HEK293 (cell line): Measurements from ENCODE around the gene MDGA2.

Experiments used
- CTCF ChIA-PET: fragments of 350-600 bp; formaldehyde crosslinking; extraction: SDS; loops from one replicate; lab custom pipeline; 2021; ENCODE audit warnings: antibody characterized with exemption; lab: Yijun Ruan, JAX
- POLR2A ChIA-PET: fragments of 300-600 bp; formaldehyde crosslinking; extraction: SDS; loops from one replicate; lab custom pipeline; 2020; ENCODE audit warnings: antibody characterized with exemption, inconsistent platforms; lab: Yijun Ruan, JAX
- H3K27ac ChIP-seq: fragments of 200-500 bp; sonication (Bioruptor generic); 2 replicates; pipeline ENCODE4 v1.5.1; 2014; ENCODE audit warnings: low read depth, low read length, control low read depth, inconsistent platforms; ENCODE audit errors: extremely low read depth
- H3K36me3 ChIP-seq, 2 experiments: fragments of 200-500 bp in 1 of 2; sonication (Bioruptor generic) in 1 of 2; 1 replicate in 1 of 2; 2 replicates in 1 of 2; pipeline ENCODE4 v1.5.1; 2014 to 2017; ENCODE audit warnings: inconsistent platforms in 2 of 2, low read length in 2 of 2; ENCODE audit not compliant: control insufficient read depth in 2 of 2, insufficient read depth in 1 of 2
- H3K4me1 ChIP-seq: fragments of 200-500 bp; sonication (Bioruptor generic); 2 replicates; pipeline ENCODE4 v1.5.1; 2014; ENCODE audit warnings: mild to moderate bottlenecking, low read length, inconsistent platforms; ENCODE audit not compliant: control insufficient read depth, insufficient read depth
- H3K4me3 ChIP-seq: 2 replicates; pipeline ENCODE4 v1.5.1; 2011; ENCODE audit warnings: low read depth, mild to moderate bottlenecking, control low read depth, low read length, moderate library complexity
- H3K9me3 ChIP-seq: fragments of 200-500 bp; sonication (Bioruptor generic); 2 replicates; pipeline ENCODE4 v1.5.1; 2014; ENCODE audit warnings: low read depth, low read length, inconsistent platforms; ENCODE audit not compliant: control insufficient read depth, insufficient read depth
- MZF1 ChIP-seq: fragments of 450-650 bp; formaldehyde crosslinking; IDR thresholded peaks from 2 replicates; pipeline ENCODE4 v1.5.1; 2017; ENCODE audit warnings: missing biosample characterization, missing genetic modification characterization, borderline replicate concordance
- SP7 ChIP-seq: fragments of 450-650 bp; formaldehyde crosslinking; IDR thresholded peaks from 2 replicates; pipeline ENCODE4 v1.5.1; 2016; ENCODE audit warnings: missing biosample characterization, missing genetic modification characterization
- ZBTB10 ChIP-seq: fragments of 450-650 bp; formaldehyde crosslinking; IDR thresholded peaks from 2 replicates; pipeline ENCODE4 v1.5.1; 2016; ENCODE audit warnings: missing biosample characterization, missing genetic modification characterization
- ZNF157 ChIP-seq: fragments of 450-650 bp; formaldehyde crosslinking; IDR thresholded peaks from 2 replicates; pipeline ENCODE4 v1.5.1; 2016; ENCODE audit warnings: missing biosample characterization, missing genetic modification characterization
- ZNF174 ChIP-seq: fragments of 450-650 bp; formaldehyde crosslinking; IDR thresholded peaks from 2 replicates; pipeline ENCODE4 v1.5.0; 2017; ENCODE audit warnings: missing biosample characterization, mild to moderate bottlenecking, missing genetic modification characterization
- ZNF19 ChIP-seq: fragments of 450-650 bp; formaldehyde crosslinking; IDR thresholded peaks from 2 replicates; pipeline ENCODE4; 2016; ENCODE audit warnings: missing biosample characterization, missing genetic modification characterization, low read depth
- ZNF202 ChIP-seq: fragments of 450-650 bp; formaldehyde crosslinking; IDR thresholded peaks from 2 replicates; pipeline ENCODE4 v1.5.1; 2016; ENCODE audit warnings: missing biosample characterization, missing genetic modification characterization, borderline replicate concordance
- ZNF24 ChIP-seq: fragments of 450-650 bp; formaldehyde crosslinking; IDR thresholded peaks from 2 replicates; pipeline ENCODE4 v1.5.1; 2016; ENCODE audit warnings: missing biosample characterization, missing genetic modification characterization
- ZNF513 ChIP-seq: fragments of 450-650 bp; IDR thresholded peaks from 2 replicates; pipeline ENCODE4 v1.5.1; 2018; ENCODE audit warnings: missing biosample characterization, missing genetic modification characterization
- ZNF544 ChIP-seq: fragments of 450-650 bp; formaldehyde crosslinking; IDR thresholded peaks from 2 replicates; pipeline ENCODE4 v1.5.0; 2017; ENCODE audit warnings: missing biosample characterization, missing genetic modification characterization
- ZNF670 ChIP-seq: fragments of 450-650 bp; formaldehyde crosslinking; IDR thresholded peaks from 2 replicates; pipeline ENCODE4 v1.5.1; 2016; ENCODE audit warnings: missing biosample characterization, missing genetic modification characterization, low read depth
- ZNF792 ChIP-seq: fragments of 450-650 bp; formaldehyde crosslinking; IDR thresholded peaks from 2 replicates; pipeline ENCODE4 v1.5.1; 2016; ENCODE audit warnings: missing biosample characterization, missing genetic modification characterization
- ZSCAN16 ChIP-seq: fragments of 450-650 bp; formaldehyde crosslinking; IDR thresholded peaks from 2 replicates; pipeline ENCODE4 v1.5.1; 2016; ENCODE audit warnings: missing biosample characterization, missing genetic modification characterization
- ZSCAN5A ChIP-seq: fragments of 450-650 bp; formaldehyde crosslinking; IDR thresholded peaks from 2 replicates; pipeline ENCODE4 v1.5.1; 2016; ENCODE audit warnings: missing biosample characterization, missing genetic modification characterization
- ZXDB ChIP-seq: fragments of 450-650 bp; formaldehyde crosslinking; IDR thresholded peaks from 2 replicates; pipeline ENCODE4 v1.5.1; 2016; ENCODE audit warnings: missing biosample characterization, missing genetic modification characterization
- TF ChIP-seq, protein P1 (sequence below): fragments of 450-650 bp; formaldehyde crosslinking; conservative IDR thresholded peaks from 2 replicates; pipeline ENCODE4 v1.5.1; 2016; ENCODE audit warnings: low read depth, missing biosample characterization, missing genetic modification characterization

Gene MDGA2

GRCh38 chr14:47389535-47389934 lies 285.9 kb downstream of the MDGA2 start:
- no peak overlapping the region for H3K27ac ChIP-seq
- no peak for TF ChIP-seq MZF1 (tag by site-specific recombination)
- TF ChIP-seq ZXDB (tag by site-specific recombination), result no peak
- no peak for TF ChIP-seq ZNF513 (tag by site-specific recombination)
- TF ChIP-seq ZSCAN5A (tag by site-specific recombination), result no peak
- ChIA-PET CTCF (no interaction called here), POLR2A (no interaction called here)
- H3K4me3 ChIP-seq, result no peak overlapping the region
- H3K36me3 ChIP-seq, result no peaks in the 10 kb centered on the region
- no peaks in the 10 kb centered on the region for H3K4me1 ChIP-seq
- H3K9me3 ChIP-seq, result no peaks in the 10 kb centered on the region

DNA sequence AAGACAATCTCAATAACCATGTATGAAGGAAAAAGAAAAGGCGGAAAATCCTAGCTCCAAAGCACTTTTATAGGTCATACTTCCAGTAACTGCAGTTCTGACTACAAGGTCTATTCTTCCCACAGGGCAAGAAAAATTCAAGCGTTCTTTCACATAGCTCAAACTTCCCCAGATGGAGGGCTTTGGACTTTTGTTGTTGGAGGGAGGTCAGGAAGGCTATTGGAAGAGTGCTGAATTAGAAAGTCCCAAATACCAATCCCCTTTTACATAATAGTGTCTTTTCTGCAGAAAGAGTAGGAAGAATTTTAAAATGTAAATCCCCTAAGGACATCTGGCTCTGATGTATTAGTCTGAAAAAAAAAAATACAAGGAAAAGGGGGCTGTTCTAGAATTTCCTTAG lies 309.4 kb downstream of the MDGA2 start:
- CTCF ChIA-PET, result no interaction called here
- no peak for TF ChIP-seq ZNF544 (tag by site-specific recombination)
- no peak for TF ChIP-seq ZBTB10 (tag by site-specific recombination)
- TF ChIP-seq, protein P1, sequence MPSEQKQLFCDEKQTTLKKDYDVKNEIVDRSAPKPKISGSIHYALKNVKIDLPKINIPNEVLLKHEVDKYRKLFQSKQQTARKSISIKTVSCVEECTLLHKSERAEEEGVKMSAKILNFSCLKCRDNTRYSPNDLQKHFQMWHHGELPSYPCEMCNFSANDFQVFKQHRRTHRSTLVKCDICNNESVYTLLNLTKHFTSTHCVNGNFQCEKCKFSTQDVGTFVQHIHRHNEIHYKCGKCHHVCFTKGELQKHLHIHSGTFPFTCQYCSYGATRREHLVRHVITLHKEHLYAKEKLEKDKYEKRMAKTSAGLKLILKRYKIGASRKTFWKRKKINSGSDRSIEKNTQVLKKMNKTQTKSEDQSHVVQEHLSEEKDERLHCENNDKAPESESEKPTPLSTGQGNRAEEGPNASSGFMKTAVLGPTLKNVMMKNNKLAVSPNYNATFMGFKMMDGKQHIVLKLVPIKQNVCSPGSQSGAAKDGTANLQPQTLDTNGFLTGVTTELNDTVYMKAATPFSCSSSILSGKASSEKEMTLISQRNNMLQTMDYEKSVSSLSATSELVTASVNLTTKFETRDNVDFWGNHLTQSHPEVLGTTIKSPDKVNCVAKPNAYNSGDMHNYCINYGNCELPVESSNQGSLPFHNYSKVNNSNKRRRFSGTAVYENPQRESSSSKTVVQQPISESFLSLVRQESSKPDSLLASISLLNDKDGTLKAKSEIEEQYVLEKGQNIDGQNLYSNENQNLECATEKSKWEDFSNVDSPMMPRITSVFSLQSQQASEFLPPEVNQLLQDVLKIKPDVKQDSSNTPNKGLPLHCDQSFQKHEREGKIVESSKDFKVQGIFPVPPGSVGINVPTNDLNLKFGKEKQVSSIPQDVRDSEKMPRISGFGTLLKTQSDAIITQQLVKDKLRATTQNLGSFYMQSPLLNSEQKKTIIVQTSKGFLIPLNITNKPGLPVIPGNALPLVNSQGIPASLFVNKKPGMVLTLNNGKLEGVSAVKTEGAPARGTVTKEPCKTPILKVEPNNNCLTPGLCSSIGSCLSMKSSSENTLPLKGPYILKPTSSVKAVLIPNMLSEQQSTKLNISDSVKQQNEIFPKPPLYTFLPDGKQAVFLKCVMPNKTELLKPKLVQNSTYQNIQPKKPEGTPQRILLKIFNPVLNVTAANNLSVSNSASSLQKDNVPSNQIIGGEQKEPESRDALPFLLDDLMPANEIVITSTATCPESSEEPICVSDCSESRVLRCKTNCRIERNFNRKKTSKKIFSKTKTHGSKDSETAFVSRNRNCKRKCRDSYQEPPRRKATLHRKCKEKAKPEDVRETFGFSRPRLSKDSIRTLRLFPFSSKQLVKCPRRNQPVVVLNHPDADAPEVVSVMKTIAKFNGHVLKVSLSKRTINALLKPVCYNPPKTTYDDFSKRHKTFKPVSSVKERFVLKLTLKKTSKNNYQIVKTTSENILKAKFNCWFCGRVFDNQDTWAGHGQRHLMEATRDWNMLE (tag by site-specific recombination), result no peak
- TF ChIP-seq ZNF792 (tag by site-specific recombination), result no peak
- TF ChIP-seq ZNF174, result no peak
- no peak for TF ChIP-seq SP7 (tag by site-specific recombination)
- no peak for TF ChIP-seq ZNF19
- no peak for TF ChIP-seq ZNF24
- TF ChIP-seq ZSCAN16 (tag by site-specific recombination), result no peak
- TF ChIP-seq ZNF670, result no peak
- TF ChIP-seq ZNF157, result no peak
- no peak for TF ChIP-seq ZNF202 (tag by site-specific recombination)
- no peaks in the 10 kb centered on the region for H3K36me3 ChIP-seq
- H3K4me1 ChIP-seq, result no peaks in the 10 kb centered on the region
- no peak overlapping the region for H3K27ac ChIP-seq
- no peaks in the 10 kb centered on the region for H3K9me3 ChIP-seq
- POLR2A ChIA-PET, result no interaction called here
- H3K4me3 ChIP-seq, result no peak overlapping the region
